NCI-H2227 (cell line): Measurements from ENCODE around the gene KRT4.
"Not testable (repeated sequence)": the region's sequence is repeated elsewhere in the genome, so short reads cannot be mapped to it uniquely, and the experiment has no call there.

Experiments used
- DNase-seq: peaks from one replicate; lab custom pipeline; 2025; ENCODE audit not compliant: unreplicated experiment; lab: John Stamatoyannopoulos, UW

The KRT4 gene

GRCh38 chr12:52776435-52776834, 37.5 kb downstream of the KRT4 start:
- no peak for DNase-seq

- no peak for DNase-seq
Measured at GRCh38 chr12:52774629-52775250, 39.2 kb downstream of the KRT4 start.

GRCh38 chr12:52772772-52773171, 41.1 kb downstream of the KRT4 start:
- DNase-seq: no peak

- DNase-seq: no peak
Measured at GRCh38 chr12:52772188-52772587, 41.7 kb downstream of the KRT4 start.

- DNase-seq: no peak
Measured at GRCh38 chr12:52771505-52771904, 42.4 kb downstream of the KRT4 start.

- DNase-seq: no peak
Measured at GRCh38 chr12:52771088-52771487, 42.8 kb downstream of the KRT4 start.

GRCh38 chr12:52769946-52770345, 44.0 kb downstream of the KRT4 start:
- DNase-seq: no peak

- no peak for DNase-seq
Measured at GRCh38 chr12:52769354-52769753, 44.6 kb downstream of the KRT4 start.

- DNase-seq: no peak
Measured at GRCh38 chr12:52768479-52769200, 45.3 kb downstream of the KRT4 start.

GRCh38 chr12:52767427-52767826, 46.5 kb downstream of the KRT4 start:
- no peak for DNase-seq

- DNase-seq: no peak
Measured at GRCh38 chr12:52767020-52767379, 46.9 kb downstream of the KRT4 start.

GRCh38 chr12:52766351-52767019, 47.4 kb downstream of the KRT4 start:
- DNase-seq: no peak

- DNase-seq: no peak
Measured at GRCh38 chr12:52765702-52766101, 48.2 kb downstream of the KRT4 start.

- DNase-seq: no peak
Measured at GRCh38 chr12:52763991-52764390, 49.9 kb downstream of the KRT4 start.

- no peak for DNase-seq
Measured at GRCh38 chr12:52763036-52763659, 50.8 kb downstream of the KRT4 start.

GRCh38 chr12:52761802-52762201, 52.1 kb downstream of the KRT4 start:
- DNase-seq: no peak

- not testable (repeated sequence) for DNase-seq
Measured at GRCh38 chr12:52761218-52761617, 52.7 kb downstream of the KRT4 start.

GRCh38 chr12:52760623-52761022, 53.3 kb downstream of the KRT4 start:
- no peak for DNase-seq

- DNase-seq: no peak
Measured at GRCh38 chr12:52759695-52760094, 54.2 kb downstream of the KRT4 start.

- DNase-seq: no peak
Measured at GRCh38 chr12:52759218-52759617, 54.7 kb downstream of the KRT4 start.

- no peak for DNase-seq
Measured at GRCh38 chr12:52757449-52758176, 56.3 kb downstream of the KRT4 start.
